ENCODE data around the gene GAREM1.
"Not testable (repeated sequence)": the region's sequence is repeated elsewhere in the genome, so short reads cannot be mapped to it uniquely, and the experiment has no call there.

Gene GAREM1

DNA sequence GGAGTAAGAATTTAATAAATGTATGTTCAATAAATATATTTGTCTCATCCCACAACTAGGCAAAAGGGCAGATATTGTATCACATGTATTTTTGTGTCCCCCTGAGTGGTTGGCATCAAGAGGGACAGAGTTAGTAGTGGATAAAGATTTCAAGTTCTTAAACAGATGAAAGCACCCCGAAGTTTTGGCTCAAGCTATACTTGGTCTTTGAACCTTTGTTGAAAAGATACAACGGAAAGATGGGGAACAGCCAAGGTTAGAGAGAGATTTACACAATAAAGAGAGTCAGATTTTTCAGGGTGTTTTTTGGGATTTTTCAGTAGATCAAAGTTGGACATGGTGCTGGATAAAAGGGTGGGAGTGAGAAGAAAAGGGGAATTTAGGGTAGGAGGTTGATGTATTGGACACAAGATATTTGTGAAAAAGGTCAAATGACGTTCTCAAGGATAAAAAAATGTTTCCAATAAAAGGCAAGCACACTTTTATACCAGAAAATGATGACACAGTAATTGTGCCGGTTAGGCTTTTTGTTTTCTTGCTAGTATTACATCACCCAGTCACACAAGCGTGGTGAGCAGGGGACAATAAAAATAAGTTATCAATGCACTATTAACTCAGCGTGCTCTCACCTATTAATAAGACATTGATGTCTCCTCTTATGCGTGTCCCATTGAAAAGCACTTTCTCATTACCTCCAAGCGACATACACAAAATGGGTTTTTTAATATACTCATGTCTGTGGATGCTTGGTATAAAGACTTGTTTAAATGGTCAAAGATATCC lies 221.3 kb downstream of the GAREM1 start:
- DNase-seq = no peak

DNA sequence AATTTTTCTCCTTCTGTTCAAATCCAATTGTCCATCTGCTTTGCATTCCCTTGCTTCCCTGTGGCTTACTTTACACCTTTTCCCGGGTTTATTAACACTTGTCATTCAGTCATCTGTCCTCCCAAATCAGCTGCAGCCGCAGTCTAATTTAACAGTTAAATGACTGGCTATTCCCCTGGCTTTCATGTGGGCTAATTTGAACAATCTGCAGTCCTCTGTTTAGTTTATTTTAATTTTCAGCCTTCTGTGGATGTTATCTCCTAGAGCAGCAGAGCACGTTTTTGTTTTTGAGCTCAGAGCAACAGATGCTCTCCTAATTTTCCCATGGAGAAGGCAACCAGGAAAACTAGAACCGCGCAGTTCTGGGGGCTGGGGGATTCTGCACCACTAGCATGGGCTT lies 225.8 kb downstream of the GAREM1 start:
- no peak for DNase-seq

DNA sequence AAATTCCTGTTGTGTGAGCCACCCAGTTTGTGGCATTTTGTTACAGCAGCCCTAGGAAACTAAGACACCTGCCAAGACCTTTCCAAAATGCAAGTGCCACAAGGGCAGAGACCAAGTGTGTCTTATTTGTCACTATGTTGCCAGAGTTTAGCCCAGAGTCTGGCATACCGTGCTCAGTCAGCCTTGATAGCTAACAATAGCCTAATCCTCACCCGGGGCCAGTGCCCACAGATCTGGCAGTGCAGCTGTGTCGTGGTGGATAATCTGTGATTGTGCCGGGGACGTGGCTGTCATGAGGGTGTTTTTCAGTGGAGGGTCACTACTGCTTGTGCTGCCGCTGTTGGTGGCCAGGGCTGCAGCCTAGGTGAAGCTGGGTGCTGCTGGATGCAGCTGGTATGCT lies 227.3 kb downstream of the GAREM1 start:
- no peak for DNase-seq

DNA sequence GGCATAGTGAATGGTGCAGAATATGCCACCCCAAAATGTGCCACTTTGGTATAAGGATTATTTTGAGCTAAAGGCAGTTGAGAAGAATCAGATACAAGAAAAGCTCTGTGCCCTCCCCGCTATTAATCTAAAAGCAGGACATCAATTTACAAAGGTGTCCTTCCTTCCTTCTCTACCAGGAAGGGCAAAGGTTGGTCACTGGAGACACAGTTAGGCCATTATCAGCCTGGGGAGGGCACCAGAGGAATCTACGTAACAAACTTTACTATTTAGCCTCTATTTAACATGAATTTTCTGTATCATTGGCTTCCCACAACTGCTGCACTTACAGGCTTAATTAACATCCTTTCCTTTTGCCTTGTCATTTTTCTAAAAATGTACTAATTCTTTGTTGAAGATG lies 228.3 kb downstream of the GAREM1 start:
- DNase-seq = no peak

DNA sequence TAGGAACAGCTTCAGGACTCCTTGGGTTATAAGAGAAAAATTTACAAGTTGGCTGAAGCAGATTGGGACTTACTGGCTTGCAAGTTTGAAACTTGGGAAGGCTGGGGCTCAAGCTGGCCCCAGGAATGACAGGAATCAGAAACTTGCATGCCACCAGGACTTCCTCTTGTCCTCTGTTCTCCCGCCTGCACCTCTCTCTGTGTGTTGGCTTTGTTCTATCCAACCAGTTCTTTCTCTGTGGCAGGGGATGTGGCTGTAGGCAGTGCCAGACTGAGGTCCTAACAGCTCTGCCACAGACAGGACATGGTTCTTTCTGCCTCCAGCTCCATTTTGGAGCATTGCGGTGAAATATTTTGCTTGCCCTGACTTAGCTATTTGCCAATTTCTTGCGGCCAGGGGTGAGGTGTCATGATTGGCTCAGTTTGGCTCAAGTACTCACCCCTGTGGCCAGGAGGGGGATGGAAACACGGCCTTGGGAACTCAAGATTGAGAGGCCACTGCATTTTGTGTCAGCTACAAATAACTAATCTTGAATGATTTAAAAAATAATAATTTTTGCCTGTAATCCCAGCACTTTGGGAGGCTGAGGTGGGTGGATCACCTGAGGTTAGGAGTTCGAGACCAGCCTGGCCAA lies 231.9 kb downstream of the GAREM1 start:
- no peak for DNase-seq

DNA sequence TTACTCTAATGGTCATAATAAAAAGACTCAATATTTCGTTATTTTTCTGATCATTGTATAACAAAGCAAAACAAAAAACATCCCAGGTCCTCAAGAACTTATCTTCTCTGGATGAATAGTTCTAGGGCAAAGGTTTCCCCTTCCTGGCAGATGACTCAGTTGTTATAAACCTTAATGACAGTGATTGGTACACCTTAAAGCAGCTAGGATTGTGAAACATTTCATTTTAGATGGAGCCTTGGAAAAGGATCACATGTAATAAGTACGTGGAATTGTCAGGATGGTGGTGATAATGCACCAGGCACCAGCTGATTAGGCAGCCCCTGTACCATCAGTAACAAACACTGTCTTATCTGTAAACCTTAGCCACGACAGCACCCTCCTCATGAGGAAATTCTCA lies 233.6 kb downstream of the GAREM1 start:
- DNase-seq = no peak

DNA sequence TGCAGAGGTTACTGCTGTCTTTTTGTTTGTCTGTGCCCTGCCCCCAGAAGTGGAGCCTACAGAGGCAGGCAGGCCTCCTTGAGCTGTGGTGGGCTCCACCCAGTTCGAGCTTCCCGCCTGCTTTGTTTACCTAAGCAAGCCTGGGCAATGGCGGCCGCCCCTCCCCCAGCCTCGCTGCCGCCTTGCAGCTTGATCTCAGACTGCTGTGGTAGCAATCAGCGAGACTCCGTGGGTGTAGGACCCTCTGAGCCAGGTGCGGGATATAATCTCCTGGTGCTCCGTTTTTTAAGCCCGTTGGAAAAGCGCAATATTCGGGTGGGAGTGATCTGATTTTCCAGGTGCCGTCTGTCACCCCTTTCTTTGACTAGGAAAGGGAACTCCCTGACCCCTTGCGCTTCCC lies 237.3 kb downstream of the GAREM1 start:
- not testable (repeated sequence) for DNase-seq

DNA sequence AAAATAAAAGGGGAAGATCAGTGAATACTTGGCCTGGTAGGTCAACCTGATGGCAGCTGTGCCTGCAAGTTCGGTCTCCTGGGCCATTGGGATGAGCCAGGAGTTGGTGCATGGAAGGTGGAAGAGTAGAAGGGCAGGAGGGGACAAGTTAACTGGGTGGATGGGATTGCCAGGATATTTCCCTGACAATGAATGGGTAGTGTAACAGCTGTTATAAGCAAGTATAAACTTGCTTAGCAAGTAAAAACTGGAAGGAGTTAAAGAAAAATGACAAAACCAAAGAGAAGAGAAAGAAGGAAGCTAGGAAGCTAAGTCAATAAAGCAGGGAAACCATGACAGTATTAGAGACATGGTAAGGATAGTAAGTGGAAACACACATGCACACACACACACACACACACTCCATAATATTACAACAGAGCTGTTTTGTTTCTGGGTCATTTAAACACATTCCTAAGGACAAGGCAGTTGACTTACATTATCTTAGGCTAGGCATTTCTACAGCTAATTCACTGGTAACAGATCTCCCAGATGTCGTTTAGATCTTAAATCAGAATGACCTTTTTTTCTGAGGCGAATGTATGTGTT lies 251.2 kb downstream of the GAREM1 start:
- no peak for DNase-seq

DNA sequence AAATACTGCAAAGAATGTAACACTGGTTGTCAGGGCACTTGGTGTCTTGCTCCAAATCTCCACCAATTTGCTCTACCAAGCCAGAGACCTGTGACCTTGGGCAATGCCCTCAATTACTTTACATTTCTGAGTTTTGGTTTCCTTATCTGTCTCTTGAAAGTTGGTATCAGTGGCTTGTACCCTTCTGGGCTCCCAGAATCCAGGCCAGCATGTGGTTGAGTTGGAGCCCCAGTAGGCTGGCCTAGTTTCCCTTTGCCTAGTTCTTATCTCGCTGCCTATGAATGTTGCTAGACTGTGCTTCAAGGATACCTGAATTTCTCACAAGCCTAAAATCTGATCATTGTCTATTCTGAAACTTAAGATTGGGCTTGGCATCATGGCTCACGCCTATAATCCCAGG lies 254.3 kb downstream of the GAREM1 start:
- DNase-seq = no peak

DNA sequence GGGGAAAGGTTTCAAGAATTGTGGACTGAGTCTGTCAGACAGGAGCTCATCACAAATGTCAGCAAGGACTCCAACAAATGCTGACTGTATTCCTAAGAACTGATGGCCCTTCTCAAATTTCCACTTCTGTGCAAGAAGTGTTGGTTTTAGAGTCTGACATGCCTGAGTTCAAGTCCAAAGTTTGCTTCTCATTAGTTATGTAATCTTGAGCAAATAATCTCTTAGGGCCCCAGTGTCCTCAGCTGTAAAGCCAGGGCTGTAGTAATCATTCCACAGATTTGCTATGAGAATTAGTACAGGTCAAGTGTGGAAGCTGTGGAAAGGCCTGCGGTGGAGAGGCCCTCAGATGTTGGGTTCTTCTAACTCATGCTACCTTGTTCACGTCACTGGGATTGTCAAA lies 257.0 kb downstream of the GAREM1 start:
- DNase-seq = no peak
